SK-N-SH treated with all-trans-retinoic acid at 6 μM for 48 hours (cell line): Measurements from ENCODE around the gene RASSF5.

Experiments
- ATAC-seq: fragments of 200-7000 bp; cut with Tn5 transposase; 3 replicates; pipeline ENCODE4 v1.9.1; 2020; ENCODE audit warnings: mild to moderate bottlenecking, moderate library complexity
- ARNTL ChIP-seq: fragments of 450-650 bp; formaldehyde crosslinking; IDR thresholded peaks from 2 replicates; pipeline ENCODE4 v1.5.0; 2020; ENCODE audit warnings: low read depth, mild to moderate bottlenecking, moderate library complexity, borderline replicate concordance
- BACH2 ChIP-seq: fragments of 250-450 bp; sonication (Bioruptor Pico); IDR thresholded peaks from 2 replicates; pipeline ENCODE4 v1.9.0; 2021; ENCODE audit warnings: mild to moderate bottlenecking, borderline replicate concordance
- CREB5 ChIP-seq: fragments of 250-450 bp; sonication (Bioruptor Pico); IDR thresholded peaks from 2 replicates; pipeline ENCODE4 v1.5.1; 2020; ENCODE audit warnings: low read depth, mild to moderate bottlenecking, moderate library complexity
- CSDC2 ChIP-seq: fragments of 250-450 bp; sonication (Bioruptor Pico); IDR thresholded peaks from 2 replicates; pipeline ENCODE4 v1.5.0; 2020; ENCODE audit warnings: mild to moderate bottlenecking, moderate library complexity
- CSRNP3 ChIP-seq: fragments of 250-450 bp; sonication (Bioruptor Pico); IDR thresholded peaks from 2 replicates; pipeline ENCODE4 v1.5.1; 2021; ENCODE audit warnings: mild to moderate bottlenecking, moderate library complexity
- ESRRG ChIP-seq: fragments of 250-450 bp; sonication (Bioruptor Pico); IDR thresholded peaks from 2 replicates; pipeline ENCODE4 v1.6.1; 2021; ENCODE audit warnings: mild to moderate bottlenecking
- GLIS3 ChIP-seq: fragments of 250-450 bp; sonication (Bioruptor Pico); IDR thresholded peaks from 2 replicates; pipeline ENCODE4 v1.5.0; 2020; ENCODE audit warnings: mild to moderate bottlenecking, moderate library complexity
- ISL1 ChIP-seq: fragments of 250-450 bp; sonication (Bioruptor Pico); IDR thresholded peaks from 2 replicates; pipeline ENCODE4 v2.1.2; 2022; ENCODE audit warnings: mild to moderate bottlenecking, moderate library complexity
- OSR1 ChIP-seq: fragments of 250-450 bp; sonication (Bioruptor Pico); IDR thresholded peaks from 2 replicates; pipeline ENCODE4 v1.8.0; 2022; ENCODE audit warnings: moderate library complexity, mild to moderate bottlenecking, inconsistent platforms
- PATZ1 ChIP-seq: fragments of 250-450 bp; sonication (Bioruptor Pico); IDR thresholded peaks from 2 replicates; pipeline ENCODE4 v1.8.0; 2020; ENCODE audit warnings: mild to moderate bottlenecking, moderate library complexity, borderline replicate concordance
- POU6F1 ChIP-seq: fragments of 250-450 bp; sonication (Bioruptor Pico); IDR thresholded peaks from 2 replicates; pipeline ENCODE4 v1.8.0; 2021; ENCODE audit warnings: low read depth, mild to moderate bottlenecking, moderate library complexity, borderline replicate concordance
- PPARA ChIP-seq: fragments of 250-450 bp; sonication (Bioruptor Pico); IDR thresholded peaks from 2 replicates; pipeline ENCODE4 v1.5.0; 2020; ENCODE audit warnings: mild to moderate bottlenecking, borderline replicate concordance
- RARB ChIP-seq: fragments of 250-450 bp; sonication (Bioruptor Pico); IDR thresholded peaks from 2 replicates; pipeline ENCODE4 v1.8.0; 2021; ENCODE audit warnings: mild to moderate bottlenecking, moderate library complexity
- SNAI2 ChIP-seq: fragments of 250-450 bp; sonication (Bioruptor Pico); IDR thresholded peaks from 2 replicates; pipeline ENCODE4 v1.5.0; 2020; ENCODE audit warnings: mild to moderate bottlenecking, moderate library complexity
- TCF4 ChIP-seq: fragments of 250-450 bp; sonication (Bioruptor Pico); IDR thresholded peaks from 2 replicates; pipeline ENCODE4 v1.8.0; 2021; ENCODE audit warnings: mild to moderate bottlenecking, moderate library complexity, borderline replicate concordance
- TOX ChIP-seq: fragments of 250-450 bp; sonication (Bioruptor Pico); IDR thresholded peaks from 2 replicates; pipeline ENCODE4 v1.8.0; 2021; ENCODE audit warnings: mild to moderate bottlenecking, moderate library complexity, borderline replicate concordance
- TSHZ2 ChIP-seq: fragments of 250-450 bp; sonication (Bioruptor Pico); IDR thresholded peaks from 2 replicates; pipeline ENCODE4 v1.5.0; 2020; ENCODE audit warnings: mild to moderate bottlenecking, moderate library complexity
- ZC3H10 ChIP-seq: fragments of 250-450 bp; sonication (Bioruptor Pico); IDR thresholded peaks from 2 replicates; pipeline ENCODE4 v1.5.1; 2021; ENCODE audit warnings: mild to moderate bottlenecking, moderate library complexity
- ZFP3 ChIP-seq: fragments of 250-450 bp; sonication (Bioruptor Pico); IDR thresholded peaks from 2 replicates; pipeline ENCODE4 v1.5.0; 2020; ENCODE audit warnings: mild to moderate bottlenecking, moderate library complexity
- ZFP30 ChIP-seq: fragments of 450-650 bp; formaldehyde crosslinking; IDR thresholded peaks from 2 replicates; pipeline ENCODE4 v1.5.0; 2022; ENCODE audit warnings: mild to moderate bottlenecking, moderate library complexity
- ZNF565 ChIP-seq: fragments of 450-650 bp; formaldehyde crosslinking; conservative IDR thresholded peaks from 2 replicates; pipeline ENCODE4 v1.5.0; 2020; ENCODE audit warnings: low read depth, mild to moderate bottlenecking, moderate library complexity
- ZNF8 ChIP-seq: fragments of 450-650 bp; formaldehyde crosslinking; IDR thresholded peaks from 2 replicates; pipeline ENCODE4 v1.5.0; 2020; ENCODE audit warnings: mild to moderate bottlenecking, moderate library complexity

The RASSF5 gene

GRCh38 chr1:206460836-206461426 lies 46.4 kb upstream of the RASSF5 start:
- no peak for ATAC-seq
- no peak for TF ChIP-seq ZC3H10 (CRISPR knock-in tag)
- TF ChIP-seq ESRRG, result no peak
- TF ChIP-seq SNAI2, result no peak
- no peak for TF ChIP-seq ZFP3
- TF ChIP-seq ISL1 (CRISPR knock-in tag), result no peak
- no peak for TF ChIP-seq CSRNP3 (CRISPR knock-in tag)
- TF ChIP-seq TCF4, result no peak

- peak; percentile 77 for ATAC-seq
- no peak for TF ChIP-seq CREB5 (CRISPR knock-in tag)
- no peak for TF ChIP-seq TSHZ2 (CRISPR knock-in tag)
- TF ChIP-seq ARNTL (CRISPR knock-in tag), result no peak
- TF ChIP-seq BACH2 (CRISPR knock-in tag), result no peak
- TF ChIP-seq ZFP30, result no peak
- TF ChIP-seq ZNF565 (CRISPR knock-in tag), result no peak
- TF ChIP-seq PATZ1 (CRISPR knock-in tag), result no peak
- no peak for TF ChIP-seq ZC3H10 (CRISPR knock-in tag)
- TF ChIP-seq RARB, result no peak
- TF ChIP-seq TOX (CRISPR knock-in tag), result no peak
- no peak for TF ChIP-seq SNAI2
- no peak for TF ChIP-seq CSDC2 (CRISPR knock-in tag)
- TF ChIP-seq OSR1 (CRISPR knock-in tag), result no peak
- TF ChIP-seq POU6F1 (CRISPR knock-in tag), result no peak
- TF ChIP-seq GLIS3 (CRISPR knock-in tag), result no peak
- TF ChIP-seq PPARA (CRISPR knock-in tag), result no peak
- TF ChIP-seq ISL1 (CRISPR knock-in tag), result no peak
- TF ChIP-seq ZFP3, result no peak
- no peak for TF ChIP-seq ZNF8
Measured at GRCh38 chr1:206461602-206462455, 45.5 kb upstream of the RASSF5 start.
